ENCODE measurements around the gene RBPJ.

GRCh38 chr4:26368685-26369084, 47.9 kb downstream of the RBPJ start:
- TF ChIP-seq POLR2A (IDR thresholded peaks at IDR 0.05) (no peak), CTCF (IDR thresholded peaks at IDR 0.05 in 8 of 11, conservative IDR thresholded peaks at IDR 0.05 in 3 of 11) (no peak), POLR2AphosphoS5 (IDR thresholded peaks at IDR 0.05) (no peak)

Data from spleen (tissue), 7 donors.